Mesodermal cell (in vitro differentiated cells): ENCODE results near the gene SVEP1.

Source experiments
- H3K27ac ChIP-seq: 2 replicates; pipeline ENCODE4 v1.7.0; 2013; ENCODE audit warnings: mild to moderate bottlenecking, low read depth, low read length, moderate library complexity; ENCODE audit not compliant: severe bottlenecking
- H3K36me3 ChIP-seq: 2 replicates; pipeline ENCODE4 v1.7.1; 2013; ENCODE audit warnings: mild to moderate bottlenecking, low read length, moderate library complexity; ENCODE audit not compliant: control insufficient read depth, insufficient read depth
- H3K4me1 ChIP-seq: one replicate; pipeline ENCODE4 v1.7.1; 2013; ENCODE audit warnings: mild to moderate bottlenecking, low read length; ENCODE audit not compliant: insufficient read depth, control insufficient read depth, poor library complexity, severe bottlenecking
- H3K4me3 ChIP-seq: 2 replicates; pipeline ENCODE4 v1.7.0; 2013; ENCODE audit warnings: low read length, control low read depth, mild to moderate bottlenecking; ENCODE audit not compliant: insufficient read depth, poor library complexity, severe bottlenecking; ENCODE audit errors: extremely low read depth
- H3K9me3 ChIP-seq: 2 replicates; pipeline ENCODE4 v1.7.1; 2013; ENCODE audit warnings: mild to moderate bottlenecking, low read length, moderate library complexity; ENCODE audit not compliant: control insufficient read depth
- WGBS, 2 experiments: methylation state at CpG; one replicate each; pipeline ENCODE4 v1.1.5; 2013; ENCODE audit warnings: missing lambda C conversion rate in 2 of 2; ENCODE audit not compliant: insufficient coverage in 2 of 2; 5-methylcytosine and 5-hydroxymethylcytosine counted together

SVEP1 gene

GRCh38 chr9:110479481-110479880 lies 100.1 kb downstream of the SVEP1 start:
- H3K4me3 ChIP-seq, result no peak overlapping the region
- no peak overlapping the region for H3K27ac ChIP-seq
- peaks cover 6% of the 10 kb centered on the region for H3K36me3 ChIP-seq
- WGBS, 2 experiments, result 83 to 95% methylated on average over 4 of the region's 5 CpGs
- no peaks in the 10 kb centered on the region for H3K4me1 ChIP-seq
- no peaks in the 10 kb centered on the region for H3K9me3 ChIP-seq

GRCh38 chr9:110476251-110476650 lies 103.3 kb downstream of the SVEP1 start:
- Histone ChIP-seq H3K4me1 (no peaks in the 10 kb centered on the region), H3K9me3 (no peaks in the 10 kb centered on the region), H3K4me3 (no peak overlapping the region), H3K36me3 (peaks cover 2% of the 10 kb centered on the region), H3K27ac (no peak overlapping the region)
- 18 to 19% methylated on average over 2 to 3 of the region's 3 CpGs for WGBS, 2 experiments

- H3K9me3 ChIP-seq, result no peaks in the 10 kb centered on the region
- H3K4me3 ChIP-seq, result no peak overlapping the region
- no peaks in the 10 kb centered on the region for H3K4me1 ChIP-seq
- H3K27ac ChIP-seq, result no peak overlapping the region
- no peaks in the 10 kb centered on the region for H3K36me3 ChIP-seq
- 88 to 98% methylated on average over 3 to 6 of the region's 6 CpGs for WGBS, 2 experiments
Measured at GRCh38 chr9:110472111-110472510, 107.4 kb downstream of the SVEP1 start.

- H3K36me3 ChIP-seq, result no peaks in the 10 kb centered on the region
- H3K9me3 ChIP-seq, result no peaks in the 10 kb centered on the region
- 94 to 100% methylated on average over 2 to 3 of the region's 5 CpGs for WGBS, 2 experiments
Measured at GRCh38 chr9:110468950-110469349, 110.6 kb downstream of the SVEP1 start.

GRCh38 chr9:110465190-110465589 lies 114.4 kb downstream of the SVEP1 start:
- no peaks in the 10 kb centered on the region for H3K9me3 ChIP-seq
- H3K36me3 ChIP-seq, result no peaks in the 10 kb centered on the region
- no CpG with 5 or more reads among the region's 3 CpGs for WGBS, 2 experiments
- no peak overlapping the region for H3K27ac ChIP-seq
- no peaks in the 10 kb centered on the region for H3K4me1 ChIP-seq
- no peak overlapping the region for H3K4me3 ChIP-seq

More at GRCh38 chr9:110468950-110469349, 110.6 kb downstream of the SVEP1 start:
- H3K27ac ChIP-seq, result no peak overlapping the region
- H3K4me1 ChIP-seq, result no peaks in the 10 kb centered on the region
- no peak overlapping the region for H3K4me3 ChIP-seq

GRCh38 chr9:110464321-110464720 lies 115.2 kb downstream of the SVEP1 start:
- H3K4me3 ChIP-seq, result no peak overlapping the region
- H3K36me3 ChIP-seq, result no peaks in the 10 kb centered on the region
- no peaks in the 10 kb centered on the region for H3K9me3 ChIP-seq
- WGBS, 2 experiments, result 80% methylated on average over 1 of the region's 1 CpG; no CpG with 5 or more reads in 1 of the 2 experiments
- no peak overlapping the region for H3K27ac ChIP-seq
- no peaks in the 10 kb centered on the region for H3K4me1 ChIP-seq

- Histone ChIP-seq H3K27ac (no peak overlapping the region), H3K36me3 (no peaks in the 10 kb centered on the region), H3K9me3 (no peaks in the 10 kb centered on the region), H3K4me3 (no peak overlapping the region), H3K4me1 (no peaks in the 10 kb centered on the region)
- WGBS, 2 experiments, result 100% methylated on average over 1 of the region's 3 CpGs
Measured at GRCh38 chr9:110463499-110463898, 116.0 kb downstream of the SVEP1 start.

GRCh38 chr9:110457245-110457644 lies 122.3 kb downstream of the SVEP1 start:
- Histone ChIP-seq H3K36me3 (no peaks in the 10 kb centered on the region), H3K4me3 (no peak overlapping the region), H3K27ac (no peak overlapping the region), H3K4me1 (no peaks in the 10 kb centered on the region), H3K9me3 (no peaks in the 10 kb centered on the region)
- WGBS, 2 experiments, result 48 to 72% methylated on average over 2 of the region's 3 CpGs

- Histone ChIP-seq H3K36me3 (no peaks in the 10 kb centered on the region), H3K27ac (no peak overlapping the region), H3K4me3 (no peak overlapping the region), H3K4me1 (no peaks in the 10 kb centered on the region), H3K9me3 (no peaks in the 10 kb centered on the region)
- WGBS, 2 experiments, result 0% methylated on average over 1 of the region's 1 CpG; no CpG with 5 or more reads in 1 of the 2 experiments
Measured at GRCh38 chr9:110456681-110457080, 122.9 kb downstream of the SVEP1 start.

GRCh38 chr9:110455860-110456259 lies 123.7 kb downstream of the SVEP1 start:
- Histone ChIP-seq H3K27ac (no peak overlapping the region), H3K36me3 (no peaks in the 10 kb centered on the region), H3K4me3 (no peak overlapping the region), H3K4me1 (no peaks in the 10 kb centered on the region), H3K9me3 (no peaks in the 10 kb centered on the region)

GRCh38 chr9:110452227-110452801 lies 127.2 kb downstream of the SVEP1 start:
- no peaks in the 10 kb centered on the region for H3K4me1 ChIP-seq
- H3K9me3 ChIP-seq, result no peaks in the 10 kb centered on the region
- WGBS, 2 experiments, result 27 to 44% methylated on average over 1 to 2 of the region's 3 CpGs
- H3K27ac ChIP-seq, result no peak overlapping the region
- H3K36me3 ChIP-seq, result peaks cover under 1% of the 10 kb centered on the region
- no peak overlapping the region for H3K4me3 ChIP-seq
